CD4-positive, alpha-beta T cell treated with Interleukin-15 for 4 hours (primary cell): Measurements from ENCODE around the gene MPP2.
"Not testable (repeated sequence)": the region's sequence is repeated elsewhere in the genome, so short reads cannot be mapped to it uniquely, and the experiment has no call there.

ENCODE experiments used
- DNase-seq: peaks from one replicate; pipeline ENCODE4 v3.0.0-alpha.2; 2020; ENCODE audit warnings: low spot score

MPP2 gene

DNA sequence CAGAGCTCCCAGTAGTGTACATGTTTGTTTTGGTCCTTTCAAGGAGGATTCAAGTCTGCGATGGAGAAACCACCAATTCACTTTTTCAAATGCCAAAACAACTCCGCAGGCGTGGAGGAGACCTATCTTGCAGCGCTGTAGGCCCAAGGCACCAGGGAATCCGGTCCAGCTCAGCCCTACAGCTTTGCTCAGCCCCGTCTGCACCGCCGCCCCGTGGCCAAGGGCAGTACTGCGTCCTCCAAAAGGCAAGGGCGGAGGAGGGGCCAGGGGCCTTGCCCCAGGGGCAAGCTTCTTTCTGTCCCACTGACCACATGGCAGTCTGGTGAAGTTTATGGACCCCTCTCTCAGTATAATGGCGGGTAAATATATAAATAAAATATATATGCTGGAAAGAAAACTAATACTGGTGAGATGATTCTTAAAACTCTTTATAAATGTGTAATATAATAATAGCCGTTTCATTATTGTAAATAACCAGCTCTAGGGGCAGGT lies 61.1 kb downstream of the MPP2 start:
- DNase-seq: peak; percentile 68

DNA sequence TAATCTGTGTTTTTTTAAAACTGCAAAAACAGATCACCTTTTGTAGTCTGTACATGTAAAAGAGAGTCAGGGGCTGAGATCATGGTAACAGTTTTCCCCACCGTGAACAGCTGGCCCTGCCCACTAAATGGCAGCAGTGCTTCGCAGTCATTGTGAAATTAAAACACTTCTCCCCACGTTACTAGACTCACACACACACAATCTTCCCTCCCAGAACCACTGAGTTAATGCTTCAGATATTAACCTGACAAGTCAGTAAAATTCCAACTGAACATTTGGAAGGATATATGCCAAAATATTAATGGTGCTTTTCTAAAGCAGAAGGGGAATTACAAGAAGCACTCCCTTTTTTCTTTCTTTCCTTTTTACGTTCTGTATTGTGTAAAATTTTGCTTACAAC lies 61.6 kb downstream of the MPP2 start:
- DNase-seq: no peak

DNA sequence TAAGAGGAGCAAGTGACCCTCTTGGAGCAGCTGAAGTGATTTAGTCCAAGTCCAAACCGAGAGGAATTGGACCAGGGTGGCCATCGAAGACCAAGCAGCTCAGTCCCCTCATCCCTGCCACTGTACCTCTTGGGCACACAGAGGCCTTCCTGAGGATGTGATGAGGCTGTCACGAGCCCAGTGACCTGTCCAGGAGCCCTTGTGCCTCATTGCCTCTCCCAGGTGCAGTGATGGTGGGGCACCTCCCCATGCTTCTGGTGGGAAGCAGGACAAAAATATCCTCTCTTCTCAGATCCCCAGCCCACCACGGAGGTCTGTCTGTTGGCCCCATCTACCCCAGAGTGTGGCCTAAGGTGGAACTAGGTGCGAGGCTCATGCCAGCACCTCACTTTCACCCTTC lies 63.1 kb downstream of the MPP2 start:
- no peak for DNase-seq

DNA sequence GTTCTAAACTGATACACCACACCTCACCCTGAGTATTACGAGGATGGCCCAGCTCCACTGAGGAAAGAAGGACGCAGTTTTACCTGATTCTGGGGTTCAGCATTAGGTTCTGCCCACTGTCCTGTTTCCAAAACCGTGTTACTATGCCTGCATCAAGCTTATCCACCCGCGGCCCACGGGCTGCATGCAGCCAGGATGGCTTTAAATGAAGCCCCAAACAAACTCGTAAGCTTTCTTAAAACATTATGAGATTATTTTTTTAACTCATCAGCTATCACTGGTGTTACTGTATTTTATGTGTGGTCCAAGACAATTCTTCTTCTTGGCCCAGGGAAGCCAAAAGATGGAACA lies 64.4 kb downstream of the MPP2 start:
- DNase-seq: no peak

DNA sequence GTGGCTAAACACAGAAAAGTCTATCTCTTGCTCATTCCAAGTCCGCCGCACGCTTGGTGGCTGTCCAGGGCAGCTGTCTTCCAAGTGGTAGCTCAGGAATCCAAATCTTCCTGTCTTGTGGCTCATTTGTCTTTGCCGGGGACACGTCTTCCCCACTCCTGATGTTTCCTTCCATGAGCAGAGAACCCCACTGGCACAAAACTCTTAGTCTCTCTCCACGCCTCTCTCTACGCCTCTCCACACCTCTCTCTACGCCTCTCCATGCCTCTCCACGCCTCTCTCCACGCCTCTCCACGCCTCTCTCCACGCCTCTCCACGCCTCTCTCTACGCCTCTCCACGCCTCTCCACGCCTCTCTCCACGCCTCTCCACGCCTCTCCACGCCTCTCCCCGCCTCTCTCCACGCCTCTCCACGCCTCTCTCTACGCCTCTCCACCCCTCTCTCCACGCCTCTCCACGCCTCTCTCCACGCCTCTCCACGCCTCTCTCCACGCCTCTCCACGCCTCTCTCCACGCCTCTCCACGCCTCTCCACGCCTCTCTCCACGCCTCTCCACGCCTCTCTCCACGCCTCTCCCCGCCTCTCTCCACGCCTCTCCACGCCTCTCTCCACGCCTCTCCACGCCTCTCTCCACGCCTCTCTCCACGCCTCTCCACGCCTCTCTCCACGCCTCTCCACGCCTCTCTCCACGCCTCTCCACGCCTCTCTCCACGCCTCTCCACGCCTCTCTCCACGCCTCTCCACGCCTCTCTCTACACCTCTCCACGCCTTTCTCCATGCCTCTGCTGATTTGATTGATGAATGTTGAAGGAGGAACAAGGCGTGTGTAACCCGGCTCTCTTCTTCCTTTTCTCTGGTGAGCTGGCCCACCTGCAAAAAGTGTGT lies 65.0 kb downstream of the MPP2 start:
- DNase-seq: not testable (repeated sequence)

DNA sequence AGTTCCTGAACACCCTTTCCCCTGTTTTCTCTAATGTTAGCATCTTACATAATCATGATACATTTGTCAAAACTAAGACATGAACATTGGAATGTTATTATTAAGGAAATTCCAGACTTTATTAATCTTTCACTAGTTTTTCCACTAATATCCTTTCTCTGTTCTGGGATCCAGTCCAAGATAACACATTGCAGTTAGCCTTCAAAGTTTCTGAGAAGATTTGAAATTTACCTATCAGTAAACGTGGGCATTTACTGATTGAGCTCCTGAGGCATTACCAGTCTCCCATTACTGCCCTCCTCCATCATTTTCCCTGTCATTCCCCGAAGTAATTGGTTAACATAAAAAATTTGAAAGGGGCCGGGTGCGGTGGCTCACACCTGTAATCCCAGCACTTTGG lies 66.1 kb downstream of the MPP2 start:
- no peak for DNase-seq

DNA sequence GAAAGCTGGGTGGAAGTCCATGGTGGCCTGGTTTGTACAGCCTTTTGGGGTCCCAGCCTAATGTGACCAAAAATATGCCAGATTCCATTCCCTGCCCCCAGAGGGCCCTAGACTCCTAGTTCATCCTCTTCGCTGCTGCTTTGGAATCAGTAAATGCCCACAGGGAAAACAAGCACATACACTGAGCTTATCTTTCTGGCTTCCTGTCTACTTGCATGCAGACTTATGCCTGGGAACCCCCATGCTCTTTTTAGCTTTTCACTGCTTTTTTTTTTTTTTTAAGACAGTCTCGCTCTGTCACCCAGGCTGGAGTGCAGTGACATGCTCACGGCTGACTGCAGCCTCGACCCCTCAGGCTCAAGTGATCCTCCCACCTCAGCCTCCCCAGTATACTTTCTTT lies 66.5 kb downstream of the MPP2 start:
- DNase-seq: no peak

DNA sequence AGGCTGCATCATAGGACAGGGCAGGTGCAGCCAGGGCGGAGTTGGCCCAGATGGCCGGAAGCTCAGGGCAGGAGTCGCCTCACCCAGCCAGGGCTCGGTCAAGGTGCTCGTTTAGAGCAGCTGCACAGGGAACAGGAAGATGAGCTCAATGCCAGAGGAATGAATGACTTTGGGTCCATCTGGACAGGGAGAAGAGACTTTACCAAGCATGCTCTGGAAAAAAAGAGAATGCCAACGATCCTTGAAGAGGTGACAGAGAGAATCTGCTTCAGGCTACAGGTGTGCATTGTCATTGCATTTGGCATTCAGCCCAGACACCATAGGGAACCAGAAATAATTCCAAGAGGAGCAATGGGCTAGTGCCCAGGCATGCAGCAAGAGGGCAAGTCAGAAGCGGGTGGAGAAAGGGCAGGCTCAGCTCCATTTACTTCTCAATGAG lies 67.6 kb downstream of the MPP2 start:
- no peak for DNase-seq

DNA sequence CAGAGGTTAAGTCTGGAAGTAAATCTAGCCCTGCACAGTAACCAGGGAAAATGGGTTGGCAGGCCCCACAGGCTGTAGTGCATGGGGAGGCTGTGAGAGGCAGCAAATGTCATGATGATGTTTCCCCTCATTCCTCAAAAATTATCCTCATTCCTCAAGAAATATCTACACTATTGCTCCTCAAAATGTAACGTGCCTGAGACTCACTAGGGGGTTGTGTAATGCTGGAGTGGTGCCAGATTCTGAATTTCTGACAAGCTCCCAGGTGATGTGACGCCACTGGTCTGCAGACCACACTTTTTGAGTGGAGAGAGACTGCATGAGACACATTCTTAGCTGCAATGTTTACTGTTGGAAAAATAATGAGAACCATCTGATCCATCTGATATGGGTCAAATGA lies 73.2 kb downstream of the MPP2 start:
- DNase-seq: no peak

DNA sequence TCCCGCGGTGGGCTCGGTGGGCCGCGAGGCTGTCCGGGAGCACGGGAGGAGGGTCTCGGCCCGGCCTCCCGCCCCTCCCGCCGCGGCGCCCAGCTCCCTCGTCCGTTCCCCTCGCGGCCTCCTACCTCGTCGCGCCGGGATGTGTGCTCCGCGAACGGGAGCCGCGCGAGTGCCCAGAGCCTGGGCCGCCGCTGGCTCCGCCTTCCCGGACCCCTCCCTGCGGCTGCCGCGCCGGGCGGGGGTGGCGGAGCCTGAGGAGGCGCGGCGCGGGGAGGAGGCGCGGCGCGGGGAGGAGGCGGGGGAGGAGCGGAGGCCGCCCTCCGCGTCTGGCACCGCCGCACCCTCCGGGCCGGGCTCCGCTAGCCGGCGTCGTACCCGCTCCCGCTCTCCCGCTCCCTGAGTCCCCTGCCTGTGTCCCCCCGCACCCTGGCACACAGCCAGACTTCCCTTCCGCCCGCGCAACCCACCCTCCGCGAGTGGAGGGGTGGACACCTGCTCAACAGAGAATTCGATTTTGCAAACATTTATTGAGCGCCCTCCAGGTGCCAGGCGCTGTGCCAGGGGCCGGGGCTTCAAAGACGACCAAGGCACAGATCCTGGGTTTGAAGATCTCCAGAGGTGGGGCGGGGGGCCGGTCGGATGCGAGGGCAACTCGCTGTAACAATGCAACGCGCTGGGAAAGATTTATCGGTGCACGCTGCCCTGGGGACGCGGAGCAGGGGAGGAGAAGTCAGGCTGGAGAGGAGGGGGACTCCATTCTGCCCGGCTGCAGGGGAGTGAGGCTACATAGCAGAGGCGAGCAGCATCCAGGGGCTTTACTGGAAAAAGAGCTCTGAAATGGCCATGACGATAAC lies 74.1 kb downstream of the MPP2 start, which contains the start of gene MPP3:
TSS of gene MPP3 (minus strand) at position 171 of the 854 bp plus-strand sequence. CDS start 1,240 bp downstream, outside the sequence.
- DNase-seq: peak; percentile 32

DNA sequence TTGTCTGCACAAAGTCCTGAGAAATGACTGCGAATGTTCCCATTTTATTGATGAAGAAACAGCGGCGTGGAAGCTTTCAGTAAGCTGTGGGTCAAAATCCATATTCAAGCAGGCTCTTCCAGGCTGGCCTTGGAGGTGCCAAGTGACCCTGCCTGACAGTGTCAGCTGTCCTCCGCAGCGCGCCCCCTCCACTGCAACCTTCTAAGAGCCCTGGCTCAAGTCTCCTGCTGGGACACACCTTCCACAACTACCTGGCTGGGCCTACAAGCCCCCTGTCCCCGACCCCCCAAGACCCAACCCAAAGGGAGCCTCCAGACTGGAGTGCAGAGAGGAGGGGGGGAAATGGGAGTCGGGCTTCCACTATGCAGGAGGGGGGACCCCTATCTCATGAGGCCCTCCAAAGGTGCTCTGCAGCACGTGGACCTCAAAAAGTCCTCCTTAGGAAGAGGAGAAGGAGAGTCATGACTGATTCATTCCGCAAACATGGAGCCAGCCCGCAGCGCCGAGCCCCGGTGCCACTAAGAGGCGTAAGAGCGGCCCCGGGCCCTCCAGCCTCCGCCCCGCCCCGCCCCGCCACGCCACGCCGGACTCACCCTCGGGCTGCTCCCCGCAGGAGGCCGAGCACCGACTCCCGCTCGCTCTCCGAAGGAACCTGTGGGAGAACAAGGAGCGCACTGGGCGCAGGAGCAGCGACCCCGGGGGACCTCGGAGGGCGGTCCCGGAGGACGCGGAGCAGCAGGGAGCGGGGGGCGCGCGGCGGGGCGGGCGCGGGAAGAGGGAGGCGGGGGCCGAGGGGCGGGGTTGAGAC lies 75.0 kb downstream of the MPP2 start:
- DNase-seq: no peak

DNA sequence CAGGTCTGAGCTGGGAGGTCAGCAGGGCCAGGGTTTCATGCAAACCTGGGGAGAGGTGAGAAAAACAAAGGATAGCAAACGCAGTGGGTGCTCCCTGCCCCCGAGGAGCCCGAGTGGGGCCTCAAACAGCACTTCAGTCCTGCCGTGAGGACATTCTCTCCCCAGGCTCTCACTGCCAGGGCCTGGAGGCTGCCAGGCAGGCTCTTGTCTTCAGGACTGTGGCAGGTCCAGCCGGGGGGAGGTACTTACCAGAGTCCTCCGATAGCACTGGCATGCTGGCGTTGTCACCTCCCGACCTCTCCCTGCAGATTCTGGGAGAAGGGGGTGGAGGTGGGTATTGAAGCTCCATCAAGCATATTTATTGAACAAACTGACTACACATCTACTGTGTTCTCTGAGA lies 75.7 kb downstream of the MPP2 start:
- DNase-seq: no peak

DNA sequence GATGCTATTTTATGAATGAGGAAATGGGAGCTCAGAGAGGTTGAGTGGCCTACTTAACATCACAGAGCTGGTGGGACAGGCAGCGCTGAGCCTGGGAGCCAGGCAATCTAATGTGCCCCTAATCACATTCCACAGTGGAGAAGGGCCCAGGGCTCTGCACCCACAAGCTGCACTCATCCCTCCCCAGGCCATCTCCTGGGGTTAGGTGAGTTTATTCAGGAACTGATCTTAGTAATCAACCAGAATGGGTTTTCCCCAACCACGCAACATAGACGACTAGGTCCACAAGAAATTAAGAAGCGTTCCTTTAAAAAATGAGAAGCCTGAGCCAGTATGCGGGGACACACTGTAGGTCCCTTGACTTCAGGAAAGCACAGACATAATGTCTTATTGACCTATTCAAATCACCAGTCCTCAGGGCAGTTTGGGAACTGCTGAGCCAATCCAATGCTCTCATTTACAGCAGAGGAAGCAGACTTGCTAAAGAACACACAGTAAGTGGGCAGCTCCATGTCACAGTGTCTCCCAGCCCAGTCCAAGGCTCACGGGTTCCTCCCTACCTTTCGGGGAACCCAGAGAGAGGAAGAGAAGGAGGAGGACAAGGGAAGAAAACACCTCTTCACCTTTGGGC lies 76.7 kb downstream of the MPP2 start:
- DNase-seq: no peak

DNA sequence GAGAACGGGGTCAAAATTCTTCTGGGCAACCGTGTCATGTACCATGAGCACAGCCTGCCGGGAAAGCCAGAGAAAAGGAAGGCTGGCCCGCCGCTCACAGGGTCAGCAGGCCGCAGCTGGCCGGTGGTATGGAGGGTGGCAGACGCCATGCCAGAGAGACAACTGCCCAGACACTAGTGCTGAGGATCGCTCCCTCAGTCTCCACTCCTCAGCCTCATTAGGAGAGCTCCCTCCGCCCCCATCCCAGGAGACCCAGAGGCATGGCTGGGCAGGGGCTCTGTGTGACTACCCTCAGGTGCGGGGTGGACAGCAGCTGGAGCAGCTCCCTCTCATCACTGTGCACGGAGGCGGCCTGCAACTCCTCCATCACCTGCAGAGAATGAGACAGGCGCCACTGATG lies 77.6 kb downstream of the MPP2 start:
- no peak for DNase-seq

DNA sequence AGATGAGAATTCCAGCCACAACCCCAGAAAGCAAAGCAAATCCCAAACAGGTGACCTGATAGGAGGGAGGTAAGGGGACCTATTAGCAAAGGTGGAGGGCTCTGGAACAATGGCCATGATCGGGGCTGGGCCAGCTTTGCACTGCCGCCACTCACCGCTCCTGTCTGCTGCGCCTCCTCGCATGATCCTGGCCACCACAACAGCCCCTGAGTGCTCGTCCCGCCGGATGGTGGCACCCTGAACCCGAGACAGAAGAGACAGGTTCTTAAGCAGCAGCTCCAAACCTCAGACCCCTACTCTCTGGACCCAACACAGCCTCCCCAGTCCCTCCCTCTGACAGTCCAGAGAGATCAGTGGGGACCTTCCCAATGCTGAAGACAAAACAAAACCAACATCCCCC lies 79.7 kb downstream of the MPP2 start:
- no peak for DNase-seq

DNA sequence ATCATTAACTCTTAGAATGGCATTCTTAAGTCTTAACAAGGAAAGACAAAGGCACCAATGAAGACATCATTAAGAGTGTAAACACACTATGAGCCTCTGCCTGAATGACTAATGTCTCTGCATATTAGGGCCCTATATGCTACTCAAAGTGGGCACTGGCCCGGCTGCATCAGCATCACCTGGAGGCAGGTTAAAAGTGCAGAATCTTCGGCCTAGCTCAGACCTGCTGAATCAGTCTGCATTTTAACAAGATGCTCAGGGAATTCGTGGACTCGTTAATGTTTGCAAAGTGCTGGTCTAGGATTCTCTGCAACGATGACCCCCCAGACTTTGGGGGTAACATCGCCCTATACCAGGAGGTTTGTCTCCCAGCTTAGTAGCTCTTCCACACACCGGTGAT lies 81.1 kb downstream of the MPP2 start:
- DNase-seq: no peak

DNA sequence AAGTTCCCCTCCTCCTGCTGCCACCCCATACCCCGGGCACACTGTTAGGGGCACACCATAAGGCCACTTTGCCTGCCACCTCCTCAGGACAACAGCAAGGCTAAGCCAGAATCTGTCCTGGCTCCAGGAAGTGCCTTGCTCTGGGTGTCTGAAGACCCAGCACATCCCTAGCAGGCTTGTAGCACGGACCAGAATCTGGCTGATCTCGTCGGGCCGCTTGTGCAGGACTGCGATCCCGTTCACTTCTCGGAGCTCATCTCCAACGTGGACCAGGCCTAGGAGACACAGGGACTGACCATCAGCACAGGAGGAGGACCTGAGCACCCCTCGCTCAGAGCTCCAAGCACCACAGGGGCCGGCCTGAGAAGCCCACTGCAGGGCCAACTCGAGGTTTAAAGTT lies 81.8 kb downstream of the MPP2 start:
- DNase-seq: no peak
